Esophagus (tissue), 2 donors: Measurements from ENCODE around the gene RFPL1. TPM values are rescaled to one million over a fixed set of nuclear protein-coding genes. Genes with fewer than 3 reads are reported as not detected.

Source experiments
- H3K27ac ChIP-seq, 2 donors: one replicate each; pipeline ENCODE4 v1.5.1; 2013; ENCODE audit warnings: low read depth in 2 of 2, mild to moderate bottlenecking in 2 of 2, inconsistent platforms in 1 of 2, low read length in 1 of 2, moderate library complexity in 1 of 2
- H3K27me3 ChIP-seq, 2 donors: one replicate each; pipeline ENCODE4 v1.6.1; 2013; ENCODE audit warnings: low read length in 2 of 2, control low read depth in 1 of 2, mild to moderate bottlenecking in 1 of 2; ENCODE audit not compliant: insufficient read depth in 2 of 2, control insufficient read depth in 1 of 2
- H3K36me3 ChIP-seq, 2 donors: one replicate each; pipeline ENCODE4 v1.6.1; 2013; ENCODE audit warnings: low read length in 1 of 2; ENCODE audit not compliant: control insufficient read depth in 2 of 2, insufficient read depth in 2 of 2
- H3K4me1 ChIP-seq, 2 donors: one replicate each; pipeline ENCODE4 v1.6.1; 2013; ENCODE audit warnings: low read length in 1 of 2; ENCODE audit not compliant: control insufficient read depth in 2 of 2, insufficient read depth in 2 of 2
- H3K4me3 ChIP-seq, 2 donors: one replicate each; pipeline ENCODE4 v1.5.1; 2013; ENCODE audit warnings: low read length in 2 of 2, mild to moderate bottlenecking in 2 of 2, low read depth in 1 of 2, moderate library complexity in 1 of 2
- H3K9me3 ChIP-seq, 2 donors: one replicate each; pipeline ENCODE4 v1.6.1; 2013; ENCODE audit warnings: mild to moderate bottlenecking in 2 of 2, low read depth in 1 of 2, low read length in 1 of 2, moderate library complexity in 1 of 2; ENCODE audit not compliant: control insufficient read depth in 2 of 2, insufficient read depth in 1 of 2
- WGBS, 2 donors: extraction: QIAGEN DNeasy Blood & Tissue Kit; methylation state at CpG; one replicate each; pipeline ENCODE4 v1.1.7; 2013; 5-methylcytosine and 5-hydroxymethylcytosine counted together
- polyA plus RNA-seq, 2 donors: library from polyadenylated mRNA; stranded (reverse); fragments of 200-250 nt; gene quantifications; one replicate each; pipeline ENCODE4 v1.2.3, GENCODE V29; 2013
- donor health status: healthy with polysubstance abuse.
- donor health status: Bipolar disorder and iron deficiency.

The RFPL1 gene
- polyA plus RNA-seq, 2 donors, result 0.04 TPM; not detected in 1

DNA sequence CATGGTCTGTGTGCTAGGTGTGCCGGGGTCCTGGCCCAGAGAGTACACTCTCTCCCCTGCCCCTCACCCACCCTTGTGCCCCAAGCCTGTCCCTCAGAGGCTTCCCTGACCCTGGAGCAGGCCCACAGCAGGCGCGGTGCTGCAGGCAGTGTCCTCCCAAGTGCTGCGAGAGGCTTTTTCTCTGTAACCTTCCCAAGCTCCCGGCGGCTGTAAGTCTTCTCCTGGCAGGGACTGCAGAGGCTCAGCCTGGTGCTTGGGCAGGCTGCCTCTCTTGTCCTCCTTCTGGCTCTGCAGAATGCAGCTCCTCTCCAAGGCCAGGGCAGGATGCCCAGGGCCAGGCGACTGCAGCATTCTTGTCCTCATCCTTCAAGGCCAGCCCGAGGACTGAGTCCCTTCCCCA lies 15.9 kb downstream of the RFPL1 start:
- Histone ChIP-seq H3K4me3 (no peak overlapping the region), H3K9me3 (no peaks in the 10 kb centered on the region), H3K27ac (no peak overlapping the region), H3K36me3 (no peaks in the 10 kb centered on the region), H3K4me1 (peaks cover 0 to 2% of the 10 kb centered on the region in 2 donors), H3K27me3 (no peaks in the 10 kb centered on the region)
- 56 to 59% methylated on average over 8 of the region's 8 CpGs for WGBS, 2 donors

DNA sequence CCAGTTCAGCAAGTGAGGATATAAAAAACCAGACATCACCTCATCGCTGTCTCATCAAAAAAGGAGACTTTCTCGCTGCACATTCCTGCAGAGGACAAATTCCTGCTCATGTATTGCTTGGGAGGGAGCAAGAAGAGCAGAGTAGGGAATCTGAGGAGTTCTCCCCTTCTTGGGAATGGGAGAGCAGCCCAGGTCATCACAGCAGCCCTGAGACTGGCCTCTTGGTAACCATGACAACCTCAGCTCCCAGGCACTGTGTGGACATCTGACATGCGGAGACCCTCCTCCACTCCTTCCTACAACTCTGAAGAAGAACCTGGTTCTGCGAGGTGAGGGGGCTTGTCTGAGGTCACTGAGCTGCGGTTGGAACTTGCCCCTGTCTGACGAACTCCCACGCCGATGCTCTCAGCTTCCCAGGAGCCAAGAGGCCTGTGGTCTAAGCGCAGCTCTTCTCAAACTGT lies 17.9 kb downstream of the RFPL1 start:
- 73 to 75% methylated on average over 9 of the region's 9 CpGs for WGBS, 2 donors

DNA sequence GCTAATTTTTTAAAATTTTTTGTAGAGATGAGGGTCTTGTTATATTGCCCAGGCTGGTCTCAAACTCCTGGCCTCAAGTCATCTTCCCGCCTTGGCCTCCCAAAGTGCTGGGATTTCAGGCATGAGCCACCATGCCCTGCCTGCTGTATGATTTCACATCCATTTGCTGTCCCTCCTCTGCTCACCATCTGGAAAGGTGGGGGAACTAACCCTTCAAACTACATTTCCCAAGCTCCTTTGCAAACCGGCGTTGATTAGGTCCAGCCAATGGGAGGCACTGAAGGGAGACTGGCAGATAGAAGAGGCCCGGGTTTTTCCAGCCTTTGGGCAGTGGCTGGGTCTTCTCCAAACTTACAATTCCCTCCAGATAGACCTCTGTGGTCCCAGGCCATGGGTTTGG lies 19.3 kb downstream of the RFPL1 start:
- Histone ChIP-seq H3K27ac (no peak overlapping the region), H3K9me3 (no peaks in the 10 kb centered on the region), H3K4me3 (no peak overlapping the region), H3K27me3 (no peaks in the 10 kb centered on the region), H3K4me1 (peaks cover 0 to 2% of the 10 kb centered on the region in 2 donors), H3K36me3 (no peaks in the 10 kb centered on the region)
- 29 to 38% methylated on average over 4 of the region's 4 CpGs for WGBS, 2 donors

More for the DNA sequence above, 17.9 kb downstream of the RFPL1 start:
- H3K4me1 ChIP-seq, result peaks cover 0 to 2% of the 10 kb centered on the region in 2 donors
- no peaks in the 10 kb centered on the region for H3K9me3 ChIP-seq
- no peaks in the 10 kb centered on the region for H3K36me3 ChIP-seq
- no peak overlapping the region for H3K4me3 ChIP-seq
- no peaks in the 10 kb centered on the region for H3K27me3 ChIP-seq
- no peak overlapping the region for H3K27ac ChIP-seq

DNA sequence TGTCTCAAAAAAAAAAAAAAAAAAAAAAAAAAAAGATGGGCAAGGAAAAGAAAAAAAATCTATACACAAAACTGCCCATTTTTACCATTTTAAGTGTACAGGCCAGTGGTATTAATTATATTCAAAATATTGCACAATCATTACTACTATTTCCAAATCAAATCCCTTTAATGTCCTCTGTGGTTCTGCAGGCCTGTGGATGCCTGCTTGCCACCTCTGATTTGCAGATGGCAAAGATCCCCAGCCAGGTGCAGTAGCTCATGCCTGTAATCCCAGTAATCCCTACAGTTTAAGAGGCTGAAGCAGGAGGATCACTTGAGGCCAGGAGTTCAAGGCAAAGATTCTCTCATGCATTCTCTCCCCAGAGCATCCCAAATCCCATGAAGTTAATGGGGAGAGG lies 20.2 kb downstream of the RFPL1 start:
- H3K4me3 ChIP-seq, result no peak overlapping the region
- no peaks in the 10 kb centered on the region for H3K36me3 ChIP-seq
- H3K9me3 ChIP-seq, result no peaks in the 10 kb centered on the region
- H3K4me1 ChIP-seq, result peaks cover 0 to 2% of the 10 kb centered on the region in 2 donors
- H3K27ac ChIP-seq, result no peak overlapping the region
- H3K27me3 ChIP-seq, result no peaks in the 10 kb centered on the region

DNA sequence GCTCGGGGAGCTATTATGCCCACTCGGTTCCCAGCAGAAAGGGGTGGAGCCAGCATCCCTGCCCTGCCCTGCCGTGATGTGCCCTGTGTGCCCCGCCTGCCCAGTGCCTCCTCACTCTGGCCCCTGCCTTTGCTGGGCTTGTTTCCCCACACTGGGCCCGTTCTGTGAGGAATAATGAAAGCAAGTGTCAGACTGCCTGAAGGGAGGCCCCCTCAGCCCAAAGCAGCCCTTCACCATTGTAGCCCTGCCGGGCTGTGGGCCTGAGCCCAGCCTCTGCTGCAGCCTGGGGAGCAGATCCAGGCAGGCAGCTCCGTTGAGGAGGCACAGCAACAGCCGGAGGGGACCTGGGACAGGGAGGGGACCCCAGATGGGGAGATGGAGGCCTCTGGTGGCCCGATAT lies 21.4 kb downstream of the RFPL1 start:
- Histone ChIP-seq H3K4me1 (no peaks in the 10 kb centered on the region), H3K36me3 (no peaks in the 10 kb centered on the region), H3K27ac (no peak overlapping the region), H3K9me3 (no peaks in the 10 kb centered on the region), H3K4me3 (no peak overlapping the region), H3K27me3 (no peaks in the 10 kb centered on the region)
- 66 to 67% methylated on average over 9 of the region's 9 CpGs for WGBS, 2 donors

DNA sequence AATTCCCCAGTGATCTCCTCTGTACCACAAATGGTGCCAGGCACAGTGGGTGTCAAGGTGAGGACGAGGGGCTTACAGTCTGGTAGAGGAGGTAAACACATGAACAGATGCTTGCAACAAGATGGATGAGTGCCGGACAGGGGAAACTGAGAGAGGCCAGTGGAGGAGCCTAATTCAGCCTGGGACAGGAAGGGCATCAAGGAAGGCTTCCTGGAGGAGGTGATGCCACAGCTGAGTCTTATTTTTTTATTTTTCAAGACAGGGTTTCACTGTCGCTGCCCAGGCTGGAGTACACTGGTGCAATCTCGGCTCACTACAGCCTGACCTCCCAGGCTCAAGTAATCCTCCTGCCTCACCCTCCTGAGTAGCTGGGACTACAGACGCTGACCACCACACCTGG lies 22.9 kb downstream of the RFPL1 start:
- 90 to 91% methylated on average over 5 of the region's 5 CpGs for WGBS, 2 donors
- Histone ChIP-seq H3K9me3 (no peaks in the 10 kb centered on the region), H3K4me3 (no peak overlapping the region)

DNA sequence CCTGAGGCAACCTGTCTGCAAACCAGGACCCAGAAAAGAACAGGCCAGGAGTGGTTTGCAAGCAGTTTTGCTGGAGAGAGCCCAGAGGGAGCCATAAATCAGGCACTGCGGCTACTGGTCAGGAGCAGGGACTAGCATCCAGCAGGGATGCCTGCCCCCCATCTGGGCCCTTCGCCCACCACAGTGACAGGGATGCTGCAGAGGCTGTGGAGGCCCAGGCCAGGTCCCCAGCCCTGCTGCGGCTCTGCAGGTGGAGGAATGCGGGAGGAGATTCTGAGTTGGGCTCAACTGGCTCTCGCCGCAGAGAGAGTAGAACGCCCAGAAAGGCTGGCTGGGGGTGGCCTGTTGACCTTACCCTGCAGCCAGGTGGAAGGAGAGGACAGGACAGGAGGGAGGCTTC lies 25.2 kb downstream of the RFPL1 start:
- Histone ChIP-seq H3K36me3 (no peaks in the 10 kb centered on the region), H3K27me3 (no peaks in the 10 kb centered on the region), H3K4me3 (no peak overlapping the region), H3K27ac (no peak overlapping the region), H3K9me3 (no peaks in the 10 kb centered on the region), H3K4me1 (no peaks in the 10 kb centered on the region)
- WGBS, 2 donors, result 88 to 91% methylated on average over 7 of the region's 7 CpGs

More for the DNA sequence above, 22.9 kb downstream of the RFPL1 start:
- no peak overlapping the region for H3K27ac ChIP-seq
- no peaks in the 10 kb centered on the region for H3K4me1 ChIP-seq
- H3K36me3 ChIP-seq, result no peaks in the 10 kb centered on the region
- no peaks in the 10 kb centered on the region for H3K27me3 ChIP-seq

DNA sequence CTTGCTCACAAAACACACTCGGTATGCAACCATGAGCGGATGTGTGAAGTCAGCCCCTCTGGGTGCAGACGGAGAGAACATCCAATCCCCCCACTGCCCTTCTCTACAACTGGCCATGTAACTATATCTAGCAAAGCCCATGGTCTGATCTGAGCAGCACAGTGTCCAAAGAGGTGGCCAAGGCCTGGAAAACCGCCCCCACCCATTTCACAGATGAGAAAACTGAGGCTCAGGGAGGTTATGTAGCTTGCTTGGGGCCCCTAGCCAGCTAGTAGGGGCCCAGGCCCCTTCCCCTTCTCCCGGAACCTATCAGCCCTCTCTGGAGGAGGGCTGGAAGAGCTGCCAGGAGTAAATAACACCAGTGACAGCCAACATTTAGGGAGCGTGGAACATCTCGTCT lies 26.2 kb downstream of the RFPL1 start:
- no peaks in the 10 kb centered on the region for H3K9me3 ChIP-seq
- no peaks in the 10 kb centered on the region for H3K4me1 ChIP-seq
- H3K36me3 ChIP-seq, result no peaks in the 10 kb centered on the region
- no peaks in the 10 kb centered on the region for H3K27me3 ChIP-seq
- no peak overlapping the region for H3K4me3 ChIP-seq
- H3K27ac ChIP-seq, result no peak overlapping the region
- 80 to 81% methylated on average over 7 of the region's 7 CpGs for WGBS, 2 donors

DNA sequence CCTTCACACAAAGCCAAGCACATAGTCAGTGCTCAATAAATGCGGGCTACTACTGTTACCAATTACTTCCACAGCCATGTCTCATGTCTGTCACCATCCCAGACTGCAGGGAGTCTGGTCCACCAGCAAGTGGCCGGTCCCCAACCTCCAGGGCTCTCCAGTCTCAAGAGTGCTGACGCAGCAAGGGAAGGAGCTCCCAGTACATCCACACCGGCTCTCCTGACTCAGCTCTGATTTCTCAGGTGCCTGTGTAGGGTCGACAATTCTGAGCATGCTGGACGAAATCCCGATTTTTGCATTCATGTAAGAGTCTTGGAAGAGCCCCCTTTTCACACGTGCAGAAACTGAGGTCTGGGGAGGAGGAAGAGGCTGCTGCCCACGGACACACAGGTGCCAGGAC lies 31.4 kb downstream of the RFPL1 start:
- peaks cover 3 to 7% of the 10 kb centered on the region in 2 donors for H3K4me1 ChIP-seq
- H3K27ac ChIP-seq, result no peak overlapping the region
- H3K4me3 ChIP-seq, result peak overlapping the region in 1 of 2 donors; percentile 2
- WGBS, 2 donors, result 51 to 54% methylated on average over 8 to 9 of the region's 9 CpGs
- H3K36me3 ChIP-seq, result no peaks in the 10 kb centered on the region
- no peaks in the 10 kb centered on the region for H3K9me3 ChIP-seq
- no peaks in the 10 kb centered on the region for H3K27me3 ChIP-seq

DNA sequence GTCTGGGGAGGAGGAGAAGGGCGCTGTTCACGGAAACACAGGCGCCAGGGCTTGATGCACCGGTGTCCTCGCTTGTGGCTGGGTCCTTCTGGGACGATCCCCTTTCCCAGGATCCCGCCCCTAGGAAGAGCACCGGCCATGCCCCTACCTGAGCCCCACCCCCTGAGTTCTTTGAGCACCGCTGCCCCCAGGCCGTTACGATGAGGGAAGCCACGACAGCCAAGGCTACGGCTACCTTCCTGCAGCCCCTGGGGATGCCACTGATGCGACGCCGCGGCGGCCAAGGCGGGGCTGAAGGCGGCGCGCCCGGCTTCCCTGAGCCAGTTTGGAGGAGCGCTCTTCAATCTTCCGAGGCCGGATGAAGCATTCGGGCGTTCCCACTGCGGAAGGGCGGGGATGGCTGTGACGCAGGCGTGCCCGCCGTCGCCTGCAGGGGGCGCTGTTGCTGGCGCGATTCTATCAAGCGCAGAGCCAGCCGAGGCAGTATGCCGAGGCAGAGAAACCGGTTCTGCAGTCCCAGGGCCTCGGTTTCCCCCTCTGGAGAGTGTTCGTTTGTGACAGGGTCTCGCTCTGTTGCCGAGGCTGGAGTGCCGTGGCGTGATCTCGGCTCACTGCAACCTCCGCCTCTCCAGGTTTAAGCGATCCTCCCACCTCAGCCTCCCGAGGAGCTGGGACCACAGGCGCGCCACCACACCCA lies 31.9 kb downstream of the RFPL1 start:
- Histone ChIP-seq H3K27me3 (no peaks in the 10 kb centered on the region), H3K36me3 (no peaks in the 10 kb centered on the region), H3K4me3 (peak overlapping the region in 1 of 2 donors; percentile 2), H3K27ac (no peak overlapping the region), H3K9me3 (no peaks in the 10 kb centered on the region), H3K4me1 (peaks cover 3 to 7% of the 10 kb centered on the region in 2 donors)
- 17% methylated on average over 52 to 54 of the region's 54 CpGs for WGBS, 2 donors
